ENCODE measurements around the gene XPO6. TPM values are rescaled to one million over a fixed set of nuclear protein-coding genes. Genes with fewer than 3 reads are reported as not detected.

The XPO6 gene
- total RNA-seq, 1 donor from 2014 or later, result 71.6 TPM

DNA sequence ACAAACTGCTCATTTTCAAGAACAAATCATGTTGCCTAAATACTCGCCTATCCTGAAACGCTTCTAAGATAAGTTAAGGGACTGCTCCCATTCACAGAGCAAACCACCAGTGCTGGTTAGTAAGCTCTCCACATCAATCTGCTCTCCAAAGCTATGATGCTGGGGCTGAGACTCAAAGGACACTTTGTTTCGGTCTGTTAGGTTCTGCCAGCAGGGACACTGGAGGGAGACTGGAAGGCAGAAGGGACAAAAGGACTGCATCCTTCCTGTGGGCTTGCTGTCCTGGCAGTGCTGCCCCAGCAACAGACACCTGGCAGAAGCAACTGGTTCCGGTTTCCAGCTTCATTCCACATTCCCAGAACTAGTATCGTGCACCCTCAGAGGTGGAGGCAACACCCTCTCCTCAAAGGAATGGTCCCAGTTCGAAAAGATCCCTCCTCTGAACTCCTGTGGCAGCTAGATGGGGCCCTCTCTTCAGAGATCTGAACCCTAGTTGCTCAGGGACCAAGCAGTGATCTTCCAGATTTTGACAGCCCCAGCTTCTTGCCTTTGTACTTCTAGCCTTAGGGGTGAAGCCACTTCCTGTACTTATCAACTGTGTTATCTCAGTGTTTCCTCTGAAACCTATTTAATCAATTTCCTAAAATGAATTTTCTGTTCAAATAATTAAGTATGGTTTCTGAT, 74.9 kb downstream of the XPO6 start:
- H3K27ac Mint-ChIP-seq, result no peak overlapping the region
- Histone ChIP-seq H3K9ac (no peak overlapping the region), H3F3A (ENCODE audit: low read depth) (no peaks in the 10 kb centered on the region), H4K20me1 (ENCODE audit: low read depth) (peaks cover 9% of the 10 kb centered on the region), H3K4me3 (no peak overlapping the region), H3K27me3 (no peaks in the 10 kb centered on the region), H3K9me3 (ENCODE audit: low read depth) (no peaks in the 10 kb centered on the region), H3K4me2 (no peak overlapping the region), H3K79me2 (ENCODE audit: low read depth) (peaks cover 3% of the 10 kb centered on the region), H3K4me1 (no peaks in the 10 kb centered on the region), H2AFZ (replicated peaks) (no peak overlapping the region), H3K36me3 (no peaks in the 10 kb centered on the region), H3K27ac (no peak overlapping the region)
- no peak overlapping the region for H3K4me3 Mint-ChIP-seq
- no peaks in the 10 kb centered on the region for H3K27me3 Mint-ChIP-seq (ENCODE audit: insufficient read depth, low read depth)
- TF ChIP-seq, protein P1, sequence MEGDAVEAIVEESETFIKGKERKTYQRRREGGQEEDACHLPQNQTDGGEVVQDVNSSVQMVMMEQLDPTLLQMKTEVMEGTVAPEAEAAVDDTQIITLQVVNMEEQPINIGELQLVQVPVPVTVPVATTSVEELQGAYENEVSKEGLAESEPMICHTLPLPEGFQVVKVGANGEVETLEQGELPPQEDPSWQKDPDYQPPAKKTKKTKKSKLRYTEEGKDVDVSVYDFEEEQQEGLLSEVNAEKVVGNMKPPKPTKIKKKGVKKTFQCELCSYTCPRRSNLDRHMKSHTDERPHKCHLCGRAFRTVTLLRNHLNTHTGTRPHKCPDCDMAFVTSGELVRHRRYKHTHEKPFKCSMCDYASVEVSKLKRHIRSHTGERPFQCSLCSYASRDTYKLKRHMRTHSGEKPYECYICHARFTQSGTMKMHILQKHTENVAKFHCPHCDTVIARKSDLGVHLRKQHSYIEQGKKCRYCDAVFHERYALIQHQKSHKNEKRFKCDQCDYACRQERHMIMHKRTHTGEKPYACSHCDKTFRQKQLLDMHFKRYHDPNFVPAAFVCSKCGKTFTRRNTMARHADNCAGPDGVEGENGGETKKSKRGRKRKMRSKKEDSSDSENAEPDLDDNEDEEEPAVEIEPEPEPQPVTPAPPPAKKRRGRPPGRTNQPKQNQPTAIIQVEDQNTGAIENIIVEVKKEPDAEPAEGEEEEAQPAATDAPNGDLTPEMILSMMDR (IDR thresholded peaks at IDR 0.05), result no peak
- TF ChIP-seq EZH2 (IDR thresholded peaks at IDR 0.05) (no peak), EZH2phosphoT487 (IDR thresholded peaks at IDR 0.05) (no peak)
- peaks cover 34% of the 10 kb centered on the region for H3K36me3 Mint-ChIP-seq
- H3K4me1 Mint-ChIP-seq, result peaks cover 2% of the 10 kb centered on the region
- peak; percentile 37 for DNase-seq (ENCODE audit: low spot score)
- H3K9me3 Mint-ChIP-seq, result no peaks in the 10 kb centered on the region

DNA sequence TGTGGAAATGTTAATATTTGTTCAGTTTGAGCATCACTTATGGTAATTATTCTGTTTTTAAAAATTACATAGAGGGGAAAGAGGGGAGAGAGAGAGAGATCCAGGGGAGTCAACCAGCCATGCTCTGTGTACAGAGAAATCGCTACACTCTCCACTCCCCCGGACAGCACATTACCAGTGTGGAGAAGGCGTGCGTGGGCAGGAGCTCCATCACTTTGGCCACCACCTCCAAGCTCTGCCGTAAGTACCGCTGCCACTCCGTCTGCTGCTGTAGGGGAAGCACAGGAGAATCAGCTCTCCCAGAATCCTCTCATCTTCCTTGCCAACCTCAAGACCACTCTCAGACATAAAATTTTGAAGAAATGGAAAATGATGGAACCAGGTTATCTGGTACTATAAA, 78.1 kb downstream of the XPO6 start:
- no peak overlapping the region for H3K9ac ChIP-seq
- no peaks in the 10 kb centered on the region for H3K4me1 ChIP-seq
- Mint-ChIP-seq H3K9me3 (no peaks in the 10 kb centered on the region), H3K36me3 (peaks cover 31% of the 10 kb centered on the region), H3K27me3 (ENCODE audit: insufficient read depth, low read depth) (no peaks in the 10 kb centered on the region), H3K4me3 (no peak overlapping the region), H3K4me1 (peaks cover 9% of the 10 kb centered on the region), H3K27ac (no peak overlapping the region)
- no peaks in the 10 kb centered on the region for H3F3A ChIP-seq (ENCODE audit: low read depth)
- H3K79me2 ChIP-seq (ENCODE audit: low read depth), result peaks cover 3% of the 10 kb centered on the region
- H3K27ac ChIP-seq, result no peak overlapping the region
- no peaks in the 10 kb centered on the region for H3K27me3 ChIP-seq
- peaks cover 9% of the 10 kb centered on the region for H4K20me1 ChIP-seq (ENCODE audit: low read depth)
- H3K9me3 ChIP-seq (ENCODE audit: low read depth), result no peaks in the 10 kb centered on the region
- no peak for DNase-seq (ENCODE audit: low spot score)
- H2AFZ ChIP-seq (replicated peaks), result no peak overlapping the region
- H3K36me3 ChIP-seq, result no peaks in the 10 kb centered on the region
- TF ChIP-seq, protein P1 (IDR thresholded peaks at IDR 0.05), result no peak
- no peak for TF ChIP-seq EZH2phosphoT487 (IDR thresholded peaks at IDR 0.05)
- TF ChIP-seq EZH2 (IDR thresholded peaks at IDR 0.05), result no peak
- no peak overlapping the region for H3K4me3 ChIP-seq
- H3K4me2 ChIP-seq, result no peak overlapping the region

DNA sequence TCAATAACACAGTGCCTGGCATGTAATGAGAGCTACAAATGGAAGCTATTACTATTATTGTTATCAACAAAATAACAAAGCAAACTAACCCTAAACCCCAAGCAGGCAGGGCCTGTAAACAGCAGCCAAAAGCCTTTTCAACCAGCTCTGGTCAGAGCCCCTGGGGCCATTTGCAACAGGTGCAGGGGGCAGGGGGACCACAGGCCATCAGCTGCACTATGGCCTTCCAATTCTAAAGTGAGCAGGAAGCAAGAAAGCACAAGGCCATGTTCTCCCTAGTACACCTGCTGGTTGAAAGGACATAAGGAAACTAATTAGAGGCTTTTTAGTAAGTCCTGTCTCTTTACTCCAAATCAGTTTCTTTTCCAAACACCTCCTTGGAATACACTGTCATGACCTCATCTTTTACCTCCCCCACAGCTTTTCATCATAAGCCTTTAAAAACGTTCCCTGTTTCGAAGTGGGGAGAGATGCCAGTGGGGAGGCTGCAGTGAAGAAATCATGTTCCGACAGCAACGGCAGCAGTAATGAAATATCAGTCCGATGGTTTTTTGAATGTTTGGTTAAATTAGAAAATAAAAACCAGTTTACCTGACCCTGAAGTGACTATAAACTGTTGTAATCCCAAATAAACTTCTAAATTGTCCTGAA, 79.9 kb downstream of the XPO6 start:
- Mint-ChIP-seq H3K4me1 (peaks cover 9% of the 10 kb centered on the region), H3K36me3 (peaks cover 29% of the 10 kb centered on the region)

DNA sequence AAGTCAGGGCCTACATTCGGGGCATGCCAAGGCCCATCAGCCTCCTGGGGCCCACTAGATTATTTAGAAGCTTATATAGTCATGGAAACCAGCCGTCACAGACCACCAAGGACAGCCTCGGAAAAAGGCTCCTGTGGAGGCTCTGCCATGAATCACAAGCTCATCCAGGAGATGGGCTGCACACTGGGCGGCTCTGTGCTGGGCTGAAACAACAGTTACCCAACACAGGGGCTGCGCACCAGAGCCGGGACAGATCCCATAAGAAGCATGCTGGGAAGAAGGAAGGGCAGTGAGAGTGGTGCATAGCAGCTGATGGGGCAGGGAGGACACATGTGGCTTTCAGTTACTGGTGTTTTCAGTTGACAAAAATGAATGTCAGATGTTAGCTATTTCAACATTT, 80.6 kb downstream of the XPO6 start:
- no peak overlapping the region for H3K27ac ChIP-seq
- H4K20me1 ChIP-seq (ENCODE audit: low read depth), result no peaks in the 10 kb centered on the region
- H3K79me2 ChIP-seq (ENCODE audit: low read depth), result no peaks in the 10 kb centered on the region
- no peak overlapping the region for H3K4me2 ChIP-seq
- H3K9ac ChIP-seq, result no peak overlapping the region
- no peaks in the 10 kb centered on the region for H3K4me1 ChIP-seq
- H3K4me1 Mint-ChIP-seq, result peaks cover 7% of the 10 kb centered on the region
- H3F3A ChIP-seq (ENCODE audit: low read depth), result no peaks in the 10 kb centered on the region
- no peak overlapping the region for H2AFZ ChIP-seq (replicated peaks)
- TF ChIP-seq EZH2phosphoT487 (IDR thresholded peaks at IDR 0.05), result no peak
- TF ChIP-seq EZH2 (IDR thresholded peaks at IDR 0.05), result no peak
- TF ChIP-seq, protein P1 (IDR thresholded peaks at IDR 0.05), result no peak
- H3K27ac Mint-ChIP-seq, result no peak overlapping the region
- H3K9me3 ChIP-seq (ENCODE audit: low read depth), result no peaks in the 10 kb centered on the region
- no peaks in the 10 kb centered on the region for H3K27me3 ChIP-seq
- H3K4me3 ChIP-seq, result no peak overlapping the region
- peaks cover 31% of the 10 kb centered on the region for H3K36me3 Mint-ChIP-seq
- no peak for DNase-seq (ENCODE audit: low spot score)
- no peaks in the 10 kb centered on the region for H3K27me3 Mint-ChIP-seq (ENCODE audit: insufficient read depth, low read depth)
- no peak overlapping the region for H3K4me3 Mint-ChIP-seq
- no peaks in the 10 kb centered on the region for H3K9me3 Mint-ChIP-seq
- H3K36me3 ChIP-seq, result no peaks in the 10 kb centered on the region

More for the DNA sequence above, 79.9 kb downstream of the XPO6 start:
- Mint-ChIP-seq H3K27me3 (ENCODE audit: insufficient read depth, low read depth) (no peaks in the 10 kb centered on the region), H3K9me3 (no peaks in the 10 kb centered on the region), H3K27ac (no peak overlapping the region), H3K4me3 (no peak overlapping the region)
- no peak overlapping the region for H3K27ac ChIP-seq
- no peak overlapping the region for H2AFZ ChIP-seq (replicated peaks)
- no peaks in the 10 kb centered on the region for H3K79me2 ChIP-seq (ENCODE audit: low read depth)
- H3K27me3 ChIP-seq, result no peaks in the 10 kb centered on the region
- no peak for DNase-seq (ENCODE audit: low spot score)
- H4K20me1 ChIP-seq (ENCODE audit: low read depth), result no peaks in the 10 kb centered on the region
- H3K9ac ChIP-seq, result no peak overlapping the region
- H3K4me1 ChIP-seq, result no peaks in the 10 kb centered on the region
- no peaks in the 10 kb centered on the region for H3K9me3 ChIP-seq (ENCODE audit: low read depth)
- no peak overlapping the region for H3K4me3 ChIP-seq
- no peaks in the 10 kb centered on the region for H3K36me3 ChIP-seq
- TF ChIP-seq EZH2 (IDR thresholded peaks at IDR 0.05), result no peak
- TF ChIP-seq EZH2phosphoT487 (IDR thresholded peaks at IDR 0.05), result no peak
- H3F3A ChIP-seq (ENCODE audit: low read depth), result no peaks in the 10 kb centered on the region
- no peak overlapping the region for H3K4me2 ChIP-seq
